ENCODE data around the gene ORAI3.

Gene ORAI3

DNA sequence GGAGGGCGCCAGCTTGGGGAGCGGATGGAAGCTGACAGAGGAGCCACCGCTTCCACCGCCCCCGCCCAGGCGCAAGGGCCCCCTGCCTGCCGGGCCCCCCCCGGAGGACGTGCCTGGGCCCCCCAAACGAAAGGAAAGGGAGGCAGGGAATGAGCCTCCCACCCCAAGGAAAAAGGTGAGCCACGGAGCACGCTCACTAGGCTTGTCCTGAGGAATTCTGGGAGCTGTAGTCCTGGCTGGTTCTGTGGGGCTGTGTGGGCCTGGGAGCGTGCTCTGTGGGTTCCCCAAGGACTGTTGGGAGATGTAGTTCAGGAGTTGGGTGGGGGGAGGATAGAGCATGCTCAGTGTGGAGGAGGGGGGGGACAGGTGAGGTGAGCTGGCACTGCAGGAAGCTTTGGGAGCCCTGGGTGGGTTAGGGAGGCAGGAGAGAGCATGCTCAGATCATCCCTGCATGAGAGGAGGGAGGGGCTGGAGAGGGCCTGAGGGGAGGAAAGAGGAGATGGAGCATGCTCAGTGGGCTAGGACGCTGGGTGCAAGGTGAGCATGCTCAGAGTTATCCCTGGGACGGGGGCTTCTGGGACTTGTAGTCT is 21.0 kb upstream of the ORAI3 start:
- no peak for TF ChIP-seq GATA3 (IDR thresholded peaks at IDR 0.05; ENCODE audit: low read depth, low read length)
- TF ChIP-seq GATA2 (IDR thresholded peaks at IDR 0.05; ENCODE audit: low read depth, low read length): no peak

DNA sequence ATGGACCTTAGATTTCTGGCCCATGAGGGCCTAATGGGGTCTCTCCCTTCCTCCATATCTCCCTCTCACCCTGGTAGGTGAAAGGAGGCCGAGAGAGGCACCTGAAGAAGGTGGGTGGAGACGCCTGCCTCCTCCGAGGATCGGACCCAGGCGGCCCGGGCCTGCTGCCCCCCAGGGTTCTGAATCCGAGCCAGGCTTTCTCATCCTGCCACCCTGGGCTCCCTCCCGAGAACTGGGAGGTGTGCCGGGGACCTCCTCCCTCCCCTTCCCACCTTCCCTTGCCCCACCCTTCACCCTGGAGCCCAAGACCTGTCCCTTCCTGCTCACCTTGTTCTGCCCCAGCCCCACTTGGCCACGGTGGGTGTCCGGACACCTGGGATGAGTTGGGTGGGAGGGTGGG is 20.5 kb upstream of the ORAI3 start:
- TF ChIP-seq GATA3 (IDR thresholded peaks at IDR 0.05; ENCODE audit: low read depth, low read length): no peak
- TF ChIP-seq GATA2 (IDR thresholded peaks at IDR 0.05; ENCODE audit: low read depth, low read length): no peak

DNA sequence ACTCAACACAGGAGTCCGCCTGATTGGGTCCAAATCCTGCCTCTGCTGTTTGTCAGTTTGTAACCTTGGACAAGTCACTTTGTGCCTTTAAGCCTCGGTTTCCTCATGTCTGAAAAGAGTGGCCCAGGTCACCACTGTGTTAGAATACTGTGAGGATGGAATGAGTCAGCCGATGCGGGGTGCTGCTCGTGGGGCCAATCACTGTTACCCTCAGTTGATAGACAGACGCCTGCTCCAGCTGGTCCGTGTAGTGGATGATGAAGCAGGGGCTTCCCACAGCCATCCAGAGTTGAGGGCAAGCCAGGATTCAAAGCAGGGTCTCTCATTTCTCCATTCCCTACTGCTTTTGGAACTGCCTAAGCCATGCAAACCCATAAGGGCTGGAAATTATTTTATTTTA is 19.7 kb upstream of the ORAI3 start:
- no peak for TF ChIP-seq GATA3 (IDR thresholded peaks at IDR 0.05; ENCODE audit: low read depth, low read length)
- no peak for TF ChIP-seq GATA2 (IDR thresholded peaks at IDR 0.05; ENCODE audit: low read depth, low read length)

DNA sequence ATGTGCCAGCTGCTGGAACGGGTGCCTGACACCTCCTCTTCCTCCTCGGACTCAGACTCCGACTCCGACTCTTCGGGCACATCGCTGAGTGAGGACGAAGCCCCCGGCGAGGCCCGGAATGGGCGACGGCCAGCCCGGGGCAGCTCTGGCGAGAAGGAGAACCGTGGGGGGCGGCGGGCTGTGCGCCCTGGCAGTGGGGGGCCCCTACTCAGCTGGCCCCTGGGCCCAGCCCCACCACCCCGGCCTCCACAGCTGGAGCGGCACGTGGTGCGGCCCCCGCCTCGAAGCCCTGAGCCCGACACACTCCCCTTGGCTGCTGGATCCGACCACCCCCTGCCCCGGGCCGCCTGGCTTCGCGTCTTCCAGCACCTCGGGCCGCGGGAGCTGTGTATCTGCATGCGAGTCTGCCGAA is 18.7 kb upstream of the ORAI3 start:
- TF ChIP-seq GATA3 (IDR thresholded peaks at IDR 0.05; ENCODE audit: low read depth, low read length) (no peak), GATA2 (IDR thresholded peaks at IDR 0.05; ENCODE audit: low read depth, low read length) (no peak)

DNA sequence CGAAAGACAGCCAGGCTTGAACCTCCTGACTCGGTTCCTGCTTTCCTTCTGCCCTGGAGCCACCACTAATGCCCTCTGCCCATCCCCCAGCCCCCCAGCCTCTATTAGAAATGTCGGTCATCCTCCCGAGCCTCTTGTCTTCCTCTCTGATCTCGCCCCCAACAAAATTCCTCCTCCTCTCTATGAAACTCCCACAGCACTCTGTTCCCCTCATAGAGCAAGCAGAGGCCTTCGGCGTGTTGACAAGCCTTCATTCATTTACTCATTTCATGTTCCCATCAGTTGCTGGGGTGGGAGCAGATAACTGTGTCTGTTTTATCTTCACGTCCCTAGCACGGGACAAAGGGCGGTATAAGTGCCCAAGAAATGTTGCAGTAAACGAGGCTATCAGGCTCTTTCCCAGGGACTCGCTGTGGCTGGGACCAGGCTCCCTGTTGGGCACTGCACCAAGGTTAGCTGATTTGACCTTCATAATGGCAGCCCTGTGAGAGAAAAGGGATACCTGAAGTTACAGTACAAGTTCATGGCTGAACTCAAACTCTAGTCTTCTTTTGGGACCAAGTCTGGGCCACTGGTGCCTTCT is 17.7 kb upstream of the ORAI3 start:
- no peak for TF ChIP-seq GATA2 (IDR thresholded peaks at IDR 0.05; ENCODE audit: low read depth, low read length)
- TF ChIP-seq GATA3 (IDR thresholded peaks at IDR 0.05; ENCODE audit: low read depth, low read length): no peak

DNA sequence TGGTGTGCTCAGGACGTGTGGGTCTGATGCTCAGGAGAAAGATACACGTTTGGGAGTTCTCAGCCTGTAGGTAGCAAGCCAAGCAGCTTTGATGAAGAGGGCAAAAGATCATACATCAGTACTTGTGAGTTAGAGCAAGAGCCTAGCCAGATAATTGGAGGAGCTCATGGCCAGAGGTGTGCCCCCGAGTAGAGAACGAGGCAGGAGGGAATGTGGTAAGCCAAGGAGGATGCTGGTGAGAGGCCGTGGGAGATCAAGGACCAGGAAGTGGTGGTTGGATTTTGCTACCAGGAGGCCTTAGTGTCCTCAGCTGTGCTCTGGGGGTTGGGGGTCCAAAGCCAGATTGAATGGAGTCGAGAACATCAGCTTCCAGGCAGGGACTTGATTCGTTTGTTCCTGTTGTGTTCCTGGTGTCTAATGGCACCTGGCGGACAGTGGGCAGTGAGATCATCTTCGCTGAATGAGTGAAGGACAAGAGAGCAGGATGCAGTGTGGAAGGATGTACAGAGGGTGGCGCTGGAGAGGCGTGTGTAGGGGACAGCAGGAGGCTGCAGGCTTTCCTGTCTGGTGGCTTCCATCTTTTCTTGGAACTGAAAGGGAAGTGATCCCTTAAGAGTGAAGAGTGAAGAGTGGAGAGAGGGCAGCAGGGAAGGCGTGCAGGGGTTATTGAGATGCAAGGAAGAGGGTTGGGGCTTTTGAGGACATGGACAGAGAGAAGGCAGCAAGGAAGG is 13.9 kb upstream of the ORAI3 start:
- TF ChIP-seq GATA3 (IDR thresholded peaks at IDR 0.05; ENCODE audit: low read depth, low read length) (no peak), GATA2 (IDR thresholded peaks at IDR 0.05; ENCODE audit: low read depth, low read length) (no peak)

DNA sequence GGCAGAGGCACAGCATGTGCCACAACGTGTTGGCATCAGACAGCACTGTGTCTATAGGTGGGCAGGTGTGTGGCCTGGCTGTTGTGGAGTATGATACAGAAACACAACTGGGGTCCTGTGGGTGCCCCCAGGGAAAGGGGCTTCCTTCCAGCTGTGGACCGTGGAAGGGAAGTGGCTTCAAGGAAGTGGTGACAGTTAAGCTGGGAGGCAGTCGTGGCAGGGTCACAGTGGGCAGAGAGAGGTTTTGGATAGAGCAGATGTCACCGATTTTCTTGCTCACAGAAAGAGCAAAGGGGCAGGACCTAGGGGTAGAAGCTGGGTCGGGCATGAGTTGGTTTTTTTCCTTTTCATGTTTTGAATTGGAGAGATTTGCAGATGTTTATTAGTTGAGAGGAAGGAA is 11.2 kb upstream of the ORAI3 start:
- TF ChIP-seq GATA3 (IDR thresholded peaks at IDR 0.05; ENCODE audit: low read depth, low read length) (no peak), GATA2 (IDR thresholded peaks at IDR 0.05; ENCODE audit: low read depth, low read length) (no peak)

DNA sequence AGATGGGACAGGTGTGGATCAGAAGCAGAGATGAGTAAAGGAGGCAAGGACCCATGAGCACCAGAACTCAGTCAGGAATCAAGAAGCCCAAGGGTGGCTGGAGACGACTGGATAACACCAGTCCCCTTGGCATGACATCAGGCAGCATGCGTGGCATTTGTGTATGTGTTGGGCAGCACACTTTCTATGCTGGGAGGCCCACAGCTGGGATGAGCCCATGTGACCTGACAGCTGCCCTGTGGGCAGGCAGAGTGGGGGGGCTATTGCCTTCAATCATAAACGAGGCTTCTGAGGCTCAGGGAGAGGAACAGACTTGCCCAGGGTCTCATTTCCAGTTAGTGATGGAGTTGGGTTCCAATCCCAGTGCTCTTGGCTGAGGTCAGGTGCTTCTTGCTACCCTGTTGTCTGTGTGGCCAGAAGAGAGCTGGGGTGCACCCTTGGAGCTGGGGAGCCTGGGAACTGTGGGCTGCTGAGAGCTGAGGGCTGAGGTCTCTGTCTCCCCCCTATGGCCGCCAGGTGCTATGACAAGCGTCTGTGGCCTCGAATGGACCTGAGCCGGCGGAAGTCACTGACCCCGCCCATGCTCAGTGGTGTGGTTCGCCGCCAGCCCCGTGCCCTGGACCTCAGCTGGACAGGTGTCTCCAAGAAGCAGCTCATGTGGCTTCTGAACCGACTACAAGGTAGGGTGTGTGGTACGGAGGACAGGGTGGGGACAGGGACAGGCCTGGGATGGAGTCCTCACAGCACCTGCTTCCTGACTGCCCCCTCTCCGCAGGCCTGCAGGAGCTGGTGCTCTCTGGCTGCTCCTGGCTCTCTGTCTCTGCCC is 7.1 kb upstream of the ORAI3 start:
- TF ChIP-seq GATA3 (IDR thresholded peaks at IDR 0.05; ENCODE audit: low read depth, low read length): no peak
- TF ChIP-seq GATA2 (IDR thresholded peaks at IDR 0.05; ENCODE audit: low read depth, low read length): no peak

DNA sequence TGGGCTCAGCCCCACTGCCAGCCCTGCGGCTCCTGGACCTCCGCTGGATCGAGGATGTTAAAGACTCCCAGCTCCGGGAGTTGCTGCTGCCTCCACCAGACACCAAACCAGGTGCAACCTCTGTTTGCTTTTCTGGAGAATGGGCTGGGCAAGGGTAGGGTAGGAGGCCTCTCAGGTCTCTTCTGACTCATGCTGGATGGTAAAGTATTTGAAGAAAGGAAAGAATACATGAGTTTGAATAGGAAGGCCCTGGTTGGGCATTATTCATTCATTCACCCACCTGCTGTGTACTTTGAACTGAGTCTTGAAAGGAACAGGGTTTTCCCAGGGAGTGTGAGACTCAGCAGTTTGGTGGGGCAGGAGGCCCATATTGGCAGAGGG is 6.5 kb upstream of the ORAI3 start:
- no peak for TF ChIP-seq GATA2 (IDR thresholded peaks at IDR 0.05; ENCODE audit: low read depth, low read length)
- no peak for TF ChIP-seq GATA3 (IDR thresholded peaks at IDR 0.05; ENCODE audit: low read depth, low read length)

DNA sequence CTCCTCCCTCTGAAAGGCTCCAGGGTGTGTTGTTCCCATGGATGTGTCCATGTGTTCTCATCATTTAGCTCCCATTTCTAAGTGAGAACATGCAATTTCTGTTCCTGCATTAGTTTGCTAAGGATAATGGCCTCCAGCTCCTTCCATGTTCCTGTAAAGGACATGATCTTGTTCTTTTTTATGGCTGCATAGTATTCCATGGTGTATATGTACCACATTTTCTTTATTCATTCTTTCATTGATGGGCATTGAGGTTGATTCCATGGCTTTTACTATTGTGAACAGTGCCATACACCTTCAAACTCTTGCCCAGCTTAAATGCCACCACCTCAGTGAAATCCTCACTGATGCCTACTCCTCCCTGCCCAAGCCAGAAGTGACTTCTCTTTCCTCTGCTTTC is 4.5 kb upstream of the ORAI3 start:
- TF ChIP-seq GATA2 (IDR thresholded peaks at IDR 0.05; ENCODE audit: low read depth, low read length) (no peak), GATA3 (IDR thresholded peaks at IDR 0.05; ENCODE audit: low read depth, low read length) (no peak)

DNA sequence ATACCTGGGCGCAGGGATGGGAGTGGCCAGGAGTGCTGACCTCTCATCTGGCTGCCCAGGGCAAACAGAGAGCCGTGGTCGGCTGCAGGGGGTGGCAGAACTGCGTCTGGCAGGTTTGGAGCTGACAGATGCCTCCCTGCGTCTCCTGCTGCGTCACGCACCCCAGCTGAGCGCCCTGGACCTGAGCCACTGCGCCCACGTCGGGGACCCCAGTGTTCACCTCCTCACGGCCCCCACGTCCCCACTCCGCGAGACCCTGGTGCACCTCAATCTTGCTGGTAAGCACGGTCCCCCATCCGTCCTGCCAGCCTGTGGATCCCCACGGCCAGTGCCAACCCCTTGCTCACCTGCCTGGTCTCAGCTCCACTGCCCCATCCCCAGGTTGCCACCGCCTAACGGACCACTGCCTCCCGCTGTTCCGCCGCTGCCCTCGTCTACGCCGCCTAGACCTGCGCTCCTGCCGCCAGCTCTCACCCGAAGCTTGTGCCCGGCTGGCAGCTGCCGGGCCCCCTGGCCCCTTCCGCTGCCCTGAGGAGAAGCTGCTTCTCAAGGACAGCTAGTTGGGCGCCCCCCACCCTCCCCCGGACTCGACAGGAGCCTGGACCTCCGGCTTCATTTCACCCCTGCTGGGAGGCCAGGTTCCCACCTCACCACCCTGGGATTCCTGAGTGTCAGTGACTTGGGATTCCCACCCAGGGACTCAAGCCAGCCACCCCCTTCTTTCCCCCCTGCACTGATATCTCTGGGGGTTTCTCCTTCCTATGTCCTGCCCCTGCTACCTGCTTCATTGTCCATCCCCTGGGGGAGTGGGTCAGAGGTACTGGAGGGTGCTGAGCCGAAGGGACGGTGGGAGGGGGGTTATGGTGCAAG is 2.0 kb upstream of the ORAI3 start:
- no peak for TF ChIP-seq GATA2 (IDR thresholded peaks at IDR 0.05; ENCODE audit: low read depth, low read length)
- no peak for TF ChIP-seq GATA3 (IDR thresholded peaks at IDR 0.05; ENCODE audit: low read depth, low read length)

DNA sequence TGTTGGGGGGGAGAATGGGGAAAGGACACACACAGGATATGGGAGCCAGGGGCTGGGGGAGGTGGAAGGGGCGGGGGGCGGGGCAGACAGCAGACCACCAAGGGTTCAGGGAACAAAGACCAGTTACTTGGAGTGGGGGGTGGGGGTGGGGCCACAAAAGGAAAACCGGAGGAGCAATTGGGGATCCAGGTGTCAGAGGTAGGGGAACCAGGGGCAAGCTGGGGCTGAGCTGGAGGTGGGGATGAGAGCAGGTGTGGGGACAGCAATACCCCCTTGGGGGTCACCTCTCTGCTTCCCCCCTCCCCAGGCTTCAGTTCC is 1.4 kb upstream of the ORAI3 start:
- TF ChIP-seq GATA2 (IDR thresholded peaks at IDR 0.05; ENCODE audit: low read depth, low read length) (no peak), GATA3 (IDR thresholded peaks at IDR 0.05; ENCODE audit: low read depth, low read length) (no peak)

DNA sequence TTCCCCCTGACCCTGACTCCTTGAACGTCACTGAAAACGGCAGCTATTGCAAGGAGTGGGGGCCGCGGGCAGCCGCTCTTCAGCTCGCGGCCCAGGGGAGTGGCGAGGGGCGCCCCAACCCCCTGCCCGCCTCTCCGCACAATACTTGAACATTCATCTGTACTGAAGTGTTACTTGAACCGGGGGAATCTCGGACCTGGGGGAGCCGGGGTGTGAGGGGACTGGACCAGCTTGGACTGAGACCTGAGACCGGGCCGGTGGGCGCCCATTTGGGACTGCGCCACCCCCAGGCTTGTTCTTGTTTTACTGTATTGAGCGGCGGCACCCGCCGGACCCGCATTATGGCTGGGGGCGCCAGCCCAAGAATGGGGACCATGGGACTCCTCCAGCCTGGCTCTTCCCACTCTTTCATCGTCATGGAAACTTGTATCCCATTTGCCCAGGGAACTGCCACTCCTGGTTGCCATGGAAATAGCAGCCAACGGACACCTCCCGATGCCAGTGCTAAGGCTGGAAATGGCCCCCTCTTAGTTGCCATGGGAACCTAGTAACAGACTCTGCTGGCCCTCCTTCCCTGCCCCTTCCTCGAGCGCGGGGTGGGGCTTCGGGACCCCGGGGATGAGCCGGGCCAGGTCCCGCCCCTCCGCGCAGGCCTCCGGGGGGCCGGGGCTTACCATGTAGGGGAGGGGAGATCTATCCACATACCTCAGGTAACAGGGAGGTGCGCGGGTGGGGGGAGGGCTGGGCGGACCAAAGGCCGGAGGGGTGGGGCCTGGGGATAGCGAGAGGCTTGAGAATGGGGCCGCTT is 805 bp upstream of the ORAI3 start:
- no peak for TF ChIP-seq GATA3 (IDR thresholded peaks at IDR 0.05; ENCODE audit: low read depth, low read length)
- TF ChIP-seq GATA2 (IDR thresholded peaks at IDR 0.05; ENCODE audit: low read depth, low read length): no peak

Data from SH-SY5Y (cell line).